ENCODE data around the gene NR5A1. TPM values are rescaled to one million over a fixed set of nuclear protein-coding genes. Genes with fewer than 3 reads are reported as not detected.
A peak's percentile ranks its signal among the peaks of the same experiment; 100 is the strongest.

The NR5A1 gene
- total RNA-seq, 2 experiments from 2014 or later = not detected

- peak; percentile 8 for DNase-seq
- H3K9me3 Mint-ChIP-seq = no peaks in the 10 kb centered on the region
- intact Hi-C loops (cut with micrococcal nuclease) = no loop called here
Observed at GRCh38 chr9:124477211-124477647, 30.0 kb downstream of the NR5A1 start.

GRCh38 chr9:124475868-124476690 lies 31.1 kb downstream of the NR5A1 start:
- ChIA-PET POLR2A (no interaction called here), CTCF (no interaction called here)
- no peaks in the 10 kb centered on the region for H3K9me3 Mint-ChIP-seq
- no peak for DNase-seq
- H3K27ac Mint-ChIP-seq = no peak overlapping the region
- H3K36me3 Mint-ChIP-seq (ENCODE audit: low read depth) = no peaks in the 10 kb centered on the region
- no peak for ATAC-seq
- TF ChIP-seq CTCF (IDR thresholded peaks at IDR 0.05) = no peak
- H3K4me3 Mint-ChIP-seq = no peak overlapping the region
- H3K27me3 Mint-ChIP-seq = peaks cover 19% of the 10 kb centered on the region
- no peaks in the 10 kb centered on the region for H3K4me1 Mint-ChIP-seq (ENCODE audit: low read depth)
- intact Hi-C loops (cut with micrococcal nuclease) = no loop called here

More at GRCh38 chr9:124477211-124477647, 30.0 kb downstream of the NR5A1 start:
- CTCF ChIA-PET = no interaction called here
- Mint-ChIP-seq H3K4me3 (no peak overlapping the region), H3K27me3 (peaks cover 19% of the 10 kb centered on the region), H3K27ac (no peak overlapping the region), H3K4me1 (ENCODE audit: low read depth) (no peaks in the 10 kb centered on the region), H3K36me3 (ENCODE audit: low read depth) (no peaks in the 10 kb centered on the region)
- ATAC-seq = peak; percentile 34
- no peak for TF ChIP-seq CTCF (IDR thresholded peaks at IDR 0.05)
- POLR2A ChIA-PET = no interaction called here

- peak; percentile 32 for ATAC-seq
- H3K4me1 Mint-ChIP-seq (ENCODE audit: low read depth) = no peaks in the 10 kb centered on the region
- H3K27ac Mint-ChIP-seq = no peak overlapping the region
- H3K27me3 Mint-ChIP-seq = peaks cover 17% of the 10 kb centered on the region
- H3K9me3 Mint-ChIP-seq = no peaks in the 10 kb centered on the region
- no peak overlapping the region for H3K4me3 Mint-ChIP-seq
- intact Hi-C loops (cut with micrococcal nuclease) = no loop called here
- H3K36me3 Mint-ChIP-seq (ENCODE audit: low read depth) = no peaks in the 10 kb centered on the region
- ChIA-PET CTCF (no interaction called here), POLR2A (no interaction called here)
- TF ChIP-seq CTCF (IDR thresholded peaks at IDR 0.05) = no peak
- DNase-seq = peak; percentile 31
Observed at GRCh38 chr9:124475158-124475867, 31.9 kb downstream of the NR5A1 start.

- Mint-ChIP-seq H3K36me3 (ENCODE audit: low read depth) (no peaks in the 10 kb centered on the region), H3K27ac (no peak overlapping the region), H3K4me3 (no peak overlapping the region), H3K9me3 (no peaks in the 10 kb centered on the region), H3K27me3 (peaks cover 12% of the 10 kb centered on the region), H3K4me1 (ENCODE audit: low read depth) (no peaks in the 10 kb centered on the region)
- TF ChIP-seq CTCF (IDR thresholded peaks at IDR 0.05) = no peak
- ATAC-seq (no peak), DNase-seq (no peak)
- ChIA-PET CTCF (interaction anchor here (0.7 to 2.0 kb wide), 2 partner anchors 9 to 63 kb away, joined by 3 to 11 read pairs; no protein-coding TSS in a partner anchor), POLR2A (no interaction called here)
- intact Hi-C loops (cut with micrococcal nuclease) = no loop called here
Observed at GRCh38 chr9:124474151-124474550, 33.0 kb downstream of the NR5A1 start.

GRCh38 chr9:124473310-124473709 lies 33.9 kb downstream of the NR5A1 start:
- H3K27ac Mint-ChIP-seq = no peak overlapping the region
- no peaks in the 10 kb centered on the region for H3K4me1 Mint-ChIP-seq (ENCODE audit: low read depth)
- DNase-seq = no peak
- no peak overlapping the region for H3K4me3 Mint-ChIP-seq
- intact Hi-C loops (cut with micrococcal nuclease) = no loop called here
- ChIA-PET POLR2A (no interaction called here), CTCF (interaction anchor here (2.0 kb wide), 1 partner anchor 64 kb away, joined by 11 read pairs; no protein-coding TSS in a partner anchor)
- ATAC-seq = no peak
- TF ChIP-seq CTCF (IDR thresholded peaks at IDR 0.05) = no peak
- H3K27me3 Mint-ChIP-seq = peaks cover 6% of the 10 kb centered on the region
- no peaks in the 10 kb centered on the region for H3K36me3 Mint-ChIP-seq (ENCODE audit: low read depth)
- no peaks in the 10 kb centered on the region for H3K9me3 Mint-ChIP-seq
